Stomach (tissue), 9 donors: ENCODE measurements around the gene RPN1. TPM values are rescaled to one million over a fixed set of nuclear protein-coding genes. Genes with fewer than 3 reads are reported as not detected.

Source experiments
- DNase-seq, 2 donors: peaks; one replicate each; pipeline versions ENCODE4 v3.0.0 to v3.0.0-alpha.2; 2013 to 2019
- H3K27ac ChIP-seq, 5 donors: fragments of 200-600 bp in 4 of 5; sonication (generic) in 4 of 5; one replicate each; pipeline ENCODE4 v1.5.1; 2013 to 2019; ENCODE audit warnings: mild to moderate bottlenecking in 1 of 5, moderate library complexity in 1 of 5
- H3K27me3 ChIP-seq, 3 donors: fragments of 200-600 bp; sonication (generic); one replicate each; pipeline ENCODE4 v1.5.1; 2017 to 2019; ENCODE audit warnings: mixed run types in 1 of 3
- H3K36me3 ChIP-seq, 4 donors: fragments of 200-600 bp; sonication (generic); 1 replicate in 3 of 4; 2 replicates in 1 of 4; pipeline ENCODE4 v1.5.1; 2016 to 2019
- H3K4me1 ChIP-seq, 4 donors: fragments of 200-600 bp; sonication (generic); one replicate each; pipeline ENCODE4 v1.5.1; 2016 to 2019
- H3K4me3 ChIP-seq, 4 donors: fragments of 200-600 bp; sonication (generic) in 3 of 4; one replicate each; pipeline ENCODE4 v1.5.1; 2016 to 2019; ENCODE audit warnings: mild to moderate bottlenecking in 1 of 4
- H3K9me3 ChIP-seq, 4 donors: fragments of 200-600 bp; sonication (generic); one replicate each; pipeline ENCODE4 v1.5.1; 2016 to 2019
- CTCF ChIP-seq, 7 experiments: fragments of 450-650 bp in 4 of 7; fragments of 200-600 bp in 3 of 7; sonication (generic) in 3 of 7; IDR thresholded peaks; one replicate each; pipeline ENCODE4 v1.5.1; 2016 to 2019; ENCODE audit warnings: antibody characterized with exemption in 7 of 7, control low read depth in 2 of 7, mild to moderate bottlenecking in 1 of 7
- EP300 ChIP-seq: sonication (generic); formaldehyde crosslinking; IDR thresholded peaks from one replicate; pipeline ENCODE4 v1.6.1; 2017; ENCODE audit warnings: antibody characterized with exemption
- POLR2A ChIP-seq, 4 donors: fragments of 450-650 bp; IDR thresholded peaks; one replicate each; pipeline ENCODE4 v1.6.1; 2016; ENCODE audit warnings: antibody characterized with exemption in 4 of 4, control low read depth in 2 of 4, mild to moderate bottlenecking in 1 of 4, moderate library complexity in 1 of 4
- POLR2AphosphoS5 ChIP-seq, 3 donors: sonication (generic); formaldehyde crosslinking; IDR thresholded peaks; one replicate each; pipeline ENCODE4 v1.6.1; 2016; ENCODE audit warnings: antibody characterized with exemption in 3 of 3
- WGBS, 5 donors: extraction: QIAGEN DNeasy Blood & Tissue Kit in 3 of 5; methylation state at CpG; one replicate each; pipeline versions ENCODE4 v1.1.5 to v1.1.7; 2013 to 2018; 5-methylcytosine and 5-hydroxymethylcytosine counted together
- intact Hi-C: fragments of 100-400 bp; cut with DNase I; formaldehyde crosslinking; loops from one replicate; pipeline ENCODE4 v1.15.1; 2023; ENCODE audit warnings: low total_unique reads
- polyA plus RNA-seq, 3 donors: library from polyadenylated mRNA; stranded (reverse); fragments of 200-250 nt; gene quantifications; one replicate each; pipeline ENCODE4 v1.2.3, GENCODE V29; 2013
- total RNA-seq, 5 donors: library from RNA; depleted of rRNA; stranded (reverse); fragments of >200 nt; gene quantifications; one replicate each; pipeline versions ENCODE4 v1.1.0 to v1.2.3, GENCODE V29; 2014 to 2016
- donor health status: healthy with polysubstance abuse.
- donor health status: Bipolar disorder and iron deficiency.
- donor health status: healthy.

The RPN1 gene
- total and polyA plus RNA-seq, 8 donors, result 39.9 to 328 (median 107) TPM

- Histone ChIP-seq H3K4me3 (no peak overlapping the region), H3K27ac (no peak overlapping the region), H3K36me3 (no peaks in the 10 kb centered on the region), H3K9me3 (peaks cover 0 to 5% (median 5%) of the 10 kb centered on the region in 4 donors), H3K27me3 (peaks cover 0 to 54% (median 8%) of the 10 kb centered on the region in 3 donors), H3K4me1 (peaks cover 0 to 6% (median 0%) of the 10 kb centered on the region in 4 donors)
- no peak for DNase-seq
- WGBS, 5 donors, result 81 to 93% (median 87%) methylated on average over 2 of the region's 2 CpGs
- intact Hi-C loops, result loop anchor here (10.0 kb wide), 1 partner anchor 145 kb away; no protein-coding TSS in a partner anchor
- TF ChIP-seq POLR2AphosphoS5 (IDR thresholded peaks at IDR 0.05), result no peak
- TF ChIP-seq POLR2A (IDR thresholded peaks at IDR 0.05), result no peak
- TF ChIP-seq EP300, result no peak
- TF ChIP-seq CTCF (IDR thresholded peaks at IDR 0.05), result no peak
Observed at GRCh38 chr3:128579927-128580326, 70.7 kb downstream of the RPN1 start.

GRCh38 chr3:128578346-128578745, 72.3 kb downstream of the RPN1 start:
- TF ChIP-seq EP300 (no peak), CTCF (IDR thresholded peaks at IDR 0.05) (no peak), POLR2AphosphoS5 (IDR thresholded peaks at IDR 0.05) (no peak), POLR2A (IDR thresholded peaks at IDR 0.05) (no peak)
- 65 to 83% (median 77%) methylated on average over 9 of the region's 9 CpGs for WGBS, 5 donors
- intact Hi-C loops, result no loop called here
- Histone ChIP-seq H3K9me3 (peaks cover 0 to 5% (median 5%) of the 10 kb centered on the region in 4 donors), H3K27ac (no peak overlapping the region), H3K4me3 (no peak overlapping the region), H3K4me1 (peaks cover 0 to under 1% (median 0%) of the 10 kb centered on the region in 4 donors), H3K36me3 (no peaks in the 10 kb centered on the region), H3K27me3 (peaks cover 0 to 53% (median 8%) of the 10 kb centered on the region in 3 donors)
- no peak for DNase-seq

- H3K27me3 ChIP-seq, result peaks cover 0 to 56% (median 11%) of the 10 kb centered on the region in 3 donors
- peaks cover 0 to 6% (median 0%) of the 10 kb centered on the region in 4 donors for H3K4me1 ChIP-seq
- no peak for TF ChIP-seq POLR2A (IDR thresholded peaks at IDR 0.05)
- TF ChIP-seq POLR2AphosphoS5 (IDR thresholded peaks at IDR 0.05), result no peak
- TF ChIP-seq CTCF (IDR thresholded peaks at IDR 0.05), result no peak
- no peak for TF ChIP-seq EP300
- H3K9me3 ChIP-seq, result peaks cover 0 to 5% (median 5%) of the 10 kb centered on the region in 4 donors
- intact Hi-C loops, result no loop called here
- H3K27ac ChIP-seq, result no peak overlapping the region
- DNase-seq, result no peak
- no peaks in the 10 kb centered on the region for H3K36me3 ChIP-seq
- H3K4me3 ChIP-seq, result no peak overlapping the region
- WGBS, 5 donors, result 59 to 72% (median 69%) methylated on average over 10 of the region's 10 CpGs
Observed at GRCh38 chr3:128577711-128578110, 72.9 kb downstream of the RPN1 start.

- no peak for DNase-seq
- peaks cover 0 to 11% (median 0%) of the 10 kb centered on the region in 4 donors for H3K4me1 ChIP-seq
- no peak overlapping the region for H3K4me3 ChIP-seq
- H3K9me3 ChIP-seq, result peaks cover 0 to 5% (median 5%) of the 10 kb centered on the region in 4 donors
- H3K27me3 ChIP-seq, result peaks cover 0 to 69% (median 16%) of the 10 kb centered on the region in 3 donors
- 78 to 84% (median 82%) methylated on average over 10 of the region's 10 CpGs for WGBS, 5 donors
- H3K36me3 ChIP-seq, result no peaks in the 10 kb centered on the region
- intact Hi-C loops, result no loop called here
- TF ChIP-seq POLR2AphosphoS5 (IDR thresholded peaks at IDR 0.05), result no peak
- TF ChIP-seq EP300, result no peak
- no peak for TF ChIP-seq CTCF (IDR thresholded peaks at IDR 0.05)
- TF ChIP-seq POLR2A (IDR thresholded peaks at IDR 0.05), result no peak
- H3K27ac ChIP-seq, result no peak overlapping the region
Observed at GRCh38 chr3:128576290-128576689, 74.3 kb downstream of the RPN1 start.
